Astrocyte of the cerebellum (primary cell): ENCODE data around the gene MAPK1IP1L.
"Not testable (repeated sequence)": the region's sequence is repeated elsewhere in the genome, so short reads cannot be mapped to it uniquely, and the experiment has no call there.

Experiments
- DNase-seq: peaks from one replicate; pipeline ENCODE4 v3.0.0-alpha.2; 2011; ENCODE audit warnings: low read depth
- H3K4me3 ChIP-seq: 2 replicates; pipeline ENCODE4 v1.5.1; 2011; ENCODE audit warnings: mild to moderate bottlenecking, low read depth, low read length, moderate library complexity
- in situ Hi-C: cut with HindIII; loops from 2 replicates; pipeline ENCODE4 v1.10.0; 2017; ENCODE audit warnings: low sequenced_read_pairs
- TF ChIP-seq, protein P1 (sequence below): IDR thresholded peaks from 2 replicates; pipeline ENCODE4 v1.5.1; 2012; ENCODE audit warnings: low read length, low read depth, moderate library complexity, mild to moderate bottlenecking; ENCODE audit errors: missing control alignments

MAPK1IP1L gene

DNA sequence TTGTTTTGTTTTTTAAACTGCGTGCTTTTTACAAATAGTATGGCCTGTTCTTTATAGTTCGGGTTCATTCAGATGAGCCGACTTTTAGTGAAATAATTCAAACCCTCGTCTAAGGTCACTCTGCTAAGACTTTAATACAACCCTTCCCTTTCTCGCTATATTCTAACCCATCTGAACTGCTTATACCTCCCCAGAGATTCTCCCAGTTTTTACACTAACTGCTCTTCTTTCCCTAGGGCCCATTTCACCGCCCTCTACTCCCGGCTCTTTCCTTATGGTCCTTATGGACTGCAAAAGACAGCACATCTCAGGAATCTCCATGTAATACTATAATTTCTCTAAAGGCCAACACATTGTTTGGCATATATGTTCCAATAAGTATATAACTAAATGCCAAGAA lies 2.1 kb downstream of the MAPK1IP1L start:
- no peak for DNase-seq
- TF ChIP-seq, protein P1, sequence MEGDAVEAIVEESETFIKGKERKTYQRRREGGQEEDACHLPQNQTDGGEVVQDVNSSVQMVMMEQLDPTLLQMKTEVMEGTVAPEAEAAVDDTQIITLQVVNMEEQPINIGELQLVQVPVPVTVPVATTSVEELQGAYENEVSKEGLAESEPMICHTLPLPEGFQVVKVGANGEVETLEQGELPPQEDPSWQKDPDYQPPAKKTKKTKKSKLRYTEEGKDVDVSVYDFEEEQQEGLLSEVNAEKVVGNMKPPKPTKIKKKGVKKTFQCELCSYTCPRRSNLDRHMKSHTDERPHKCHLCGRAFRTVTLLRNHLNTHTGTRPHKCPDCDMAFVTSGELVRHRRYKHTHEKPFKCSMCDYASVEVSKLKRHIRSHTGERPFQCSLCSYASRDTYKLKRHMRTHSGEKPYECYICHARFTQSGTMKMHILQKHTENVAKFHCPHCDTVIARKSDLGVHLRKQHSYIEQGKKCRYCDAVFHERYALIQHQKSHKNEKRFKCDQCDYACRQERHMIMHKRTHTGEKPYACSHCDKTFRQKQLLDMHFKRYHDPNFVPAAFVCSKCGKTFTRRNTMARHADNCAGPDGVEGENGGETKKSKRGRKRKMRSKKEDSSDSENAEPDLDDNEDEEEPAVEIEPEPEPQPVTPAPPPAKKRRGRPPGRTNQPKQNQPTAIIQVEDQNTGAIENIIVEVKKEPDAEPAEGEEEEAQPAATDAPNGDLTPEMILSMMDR: no peak
- in situ Hi-C loops: no loop called here
- peak overlapping the region; percentile 97 for H3K4me3 ChIP-seq

- in situ Hi-C loops: no loop called here
- no peak for DNase-seq
- no peak overlapping the region for H3K4me3 ChIP-seq
- TF ChIP-seq, protein P1: no peak
These were observed 2.7 kb downstream of the MAPK1IP1L start for GRCh38 chr14:55054098-55054497.

GRCh38 chr14:55057919-55058318 lies 6.5 kb downstream of the MAPK1IP1L start:
- TF ChIP-seq, protein P1: no peak
- H3K4me3 ChIP-seq: no peak overlapping the region
- no peak for DNase-seq
- in situ Hi-C loops: no loop called here

- TF ChIP-seq, protein P1: no peak
- no peak overlapping the region for H3K4me3 ChIP-seq
- in situ Hi-C loops: no loop called here
- DNase-seq: no peak
These were observed 7.9 kb downstream of the MAPK1IP1L start for GRCh38 chr14:55059333-55059732.

DNA sequence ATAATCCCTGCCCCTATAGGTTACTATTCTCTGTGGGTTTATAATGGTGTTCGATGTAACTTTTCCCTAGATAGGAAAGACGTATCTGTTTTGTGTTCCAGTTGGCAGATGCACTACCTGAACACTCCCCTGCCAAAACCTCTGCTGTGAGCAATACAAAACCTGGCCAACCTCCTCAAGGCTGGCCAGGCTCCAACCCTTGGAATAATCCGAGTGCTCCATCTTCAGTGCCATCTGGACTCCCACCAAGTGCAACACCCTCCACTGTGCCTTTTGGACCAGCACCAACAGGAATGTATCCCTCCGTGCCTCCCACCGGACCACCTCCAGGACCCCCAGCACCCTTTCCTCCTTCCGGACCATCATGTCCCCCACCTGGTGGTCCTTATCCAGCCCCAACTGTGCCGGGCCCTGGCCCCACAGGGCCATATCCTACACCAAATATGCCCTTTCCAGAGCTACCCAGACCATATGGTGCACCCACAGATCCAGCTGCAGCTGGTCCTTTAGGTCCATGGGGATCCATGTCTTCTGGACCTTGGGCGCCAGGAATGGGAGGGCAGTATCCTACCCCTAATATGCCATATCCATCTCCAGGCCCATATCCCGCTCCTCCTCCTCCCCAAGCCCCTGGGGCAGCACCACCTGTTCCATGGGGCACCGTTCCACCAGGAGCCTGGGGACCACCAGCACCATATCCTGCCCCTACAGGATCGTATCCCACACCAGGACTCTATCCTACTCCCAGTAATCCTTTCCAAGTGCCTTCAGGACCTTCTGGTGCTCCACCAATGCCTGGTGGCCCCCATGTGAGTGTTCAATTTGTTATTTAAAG lies 11.3 kb downstream of the MAPK1IP1L start:
- in situ Hi-C loops: no loop called here
- peak; percentile 41 for DNase-seq
- H3K4me3 ChIP-seq: no peak overlapping the region
- TF ChIP-seq, protein P1: no peak

- DNase-seq, H3K4me3 ChIP-seq: not testable (repeated sequence)
- in situ Hi-C loops: loop anchor here (5.0 kb wide), 1 partner anchor 67 kb away; no protein-coding TSS in a partner anchor
These were observed 13.4 kb downstream of the MAPK1IP1L start for GRCh38 chr14:55064896-55065295.

- TF ChIP-seq, protein P1: no peak
- in situ Hi-C loops: loop anchor here (5.0 kb wide), 1 partner anchor 67 kb away; no protein-coding TSS in a partner anchor
- no peak overlapping the region for H3K4me3 ChIP-seq
- no peak for DNase-seq
These were observed 14.0 kb downstream of the MAPK1IP1L start for GRCh38 chr14:55065411-55065810.
